ENCODE measurements around the gene RPUSD4. TPM values are rescaled to one million over a fixed set of nuclear protein-coding genes. Genes with fewer than 3 reads are reported as not detected.

RPUSD4 gene
- total RNA-seq, 1 experiment from 2014 or later: 25.1 TPM

DNA sequence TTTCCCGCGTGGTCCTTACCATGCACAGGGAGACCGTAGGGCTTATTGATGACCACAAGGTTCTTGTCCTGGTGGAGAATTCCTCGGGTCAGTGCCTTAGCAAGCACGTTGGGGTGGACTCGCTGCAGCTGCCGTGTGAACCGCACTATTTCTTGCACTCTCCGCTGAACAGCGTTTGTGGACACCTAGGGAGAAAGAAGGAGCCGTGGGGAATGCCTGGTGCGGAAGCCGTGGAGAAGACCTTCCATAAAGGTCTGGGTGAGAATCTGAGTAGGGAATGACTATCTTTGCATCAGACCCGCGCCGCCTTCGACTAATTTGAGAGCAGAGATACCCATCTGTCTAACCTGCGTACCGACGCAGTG lies 597 bp downstream of the RPUSD4 start:
- Histone ChIP-seq H3K9me3 (ENCODE audit: insufficient read depth, low read depth) (no peaks in the 10 kb centered on the region; the same call in 1 of the 2 replicates), H3K79me2 (ENCODE audit: low read depth) (peaks cover 30% of the 10 kb centered on the region), H3K9me2 (ENCODE audit: insufficient read depth) (no peaks in the 10 kb centered on the region), H3K36me3 (ENCODE audit: low read depth) (0 out of 2 replicates have a peak, but pooled peaks cover 14% of the 10 kb centered on the region), H3F3A (ENCODE audit: insufficient read depth, low read depth) (no peaks in the 10 kb centered on the region; the same call in 1 of the 2 replicates), H3K4me3 (peak overlapping the region; percentile 72), H3K4me2 (peak overlapping the region; percentile 94), H4K20me1 (ENCODE audit: insufficient read depth) (no peaks in the 10 kb centered on the region; the same call in 1 of the 2 replicates), H3K27me3 (ENCODE audit: insufficient read depth, low read depth) (no peaks in the 10 kb centered on the region), H2AFZ (peak overlapping the region; percentile 90), H3K4me1 (replicated peaks; ENCODE audit: insufficient read depth) (peaks cover 18% of the 10 kb centered on the region), H3K27ac (peak overlapping the region; percentile 43)
- TSS peak; percentile 38 for BruUV-seq (replicated peaks)
- TF ChIP-seq, protein P1, sequence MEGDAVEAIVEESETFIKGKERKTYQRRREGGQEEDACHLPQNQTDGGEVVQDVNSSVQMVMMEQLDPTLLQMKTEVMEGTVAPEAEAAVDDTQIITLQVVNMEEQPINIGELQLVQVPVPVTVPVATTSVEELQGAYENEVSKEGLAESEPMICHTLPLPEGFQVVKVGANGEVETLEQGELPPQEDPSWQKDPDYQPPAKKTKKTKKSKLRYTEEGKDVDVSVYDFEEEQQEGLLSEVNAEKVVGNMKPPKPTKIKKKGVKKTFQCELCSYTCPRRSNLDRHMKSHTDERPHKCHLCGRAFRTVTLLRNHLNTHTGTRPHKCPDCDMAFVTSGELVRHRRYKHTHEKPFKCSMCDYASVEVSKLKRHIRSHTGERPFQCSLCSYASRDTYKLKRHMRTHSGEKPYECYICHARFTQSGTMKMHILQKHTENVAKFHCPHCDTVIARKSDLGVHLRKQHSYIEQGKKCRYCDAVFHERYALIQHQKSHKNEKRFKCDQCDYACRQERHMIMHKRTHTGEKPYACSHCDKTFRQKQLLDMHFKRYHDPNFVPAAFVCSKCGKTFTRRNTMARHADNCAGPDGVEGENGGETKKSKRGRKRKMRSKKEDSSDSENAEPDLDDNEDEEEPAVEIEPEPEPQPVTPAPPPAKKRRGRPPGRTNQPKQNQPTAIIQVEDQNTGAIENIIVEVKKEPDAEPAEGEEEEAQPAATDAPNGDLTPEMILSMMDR (conservative IDR thresholded peaks at IDR 0.05): no peak
- TF ChIP-seq EZH2 (IDR thresholded peaks at IDR 0.05; ENCODE audit: low read depth): no peak
- intact Hi-C loops (cut with micrococcal nuclease; ENCODE audit: unreplicated experiment): loop anchor here (1.0 kb wide), 2 partner anchors 57 to 93 kb away; partner anchors contain the start of genes DCPS and SRPRA
- DNase-seq: no peak
- CTCF ChIA-PET: no interaction called here
- POLR2A ChIA-PET (ENCODE audit: unreplicated experiment): interaction anchor here (0.5 kb wide), 1 partner anchor 623 kb away, joined by 3 read pairs; no protein-coding TSS in a partner anchor

DNA sequence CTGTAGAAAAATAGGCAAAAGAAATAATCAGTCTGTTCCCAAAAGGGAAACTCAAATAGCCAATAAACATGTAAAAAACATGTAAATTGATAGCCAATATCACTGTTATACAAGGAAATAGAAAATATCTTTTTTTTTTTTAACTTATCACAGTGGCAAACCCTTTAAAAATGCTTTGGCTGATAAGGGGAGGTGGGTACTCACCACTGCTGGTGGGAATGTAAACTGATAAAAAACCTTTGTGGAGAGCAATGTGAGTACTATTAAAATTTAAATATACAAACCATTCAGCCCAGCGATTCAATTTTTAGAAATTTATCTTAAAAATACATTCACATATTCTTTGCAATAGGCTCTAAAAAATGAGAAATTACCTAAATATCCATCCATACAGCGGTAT lies 3.6 kb downstream of the RPUSD4 start:
- H3K4me1 ChIP-seq (replicated peaks; ENCODE audit: insufficient read depth): peaks cover 14% of the 10 kb centered on the region
- ChIA-PET CTCF (no interaction called here), POLR2A (ENCODE audit: unreplicated experiment) (no interaction called here)
- no peaks in the 10 kb centered on the region; the same call in 1 of the 2 replicates for H4K20me1 ChIP-seq (ENCODE audit: insufficient read depth)
- H3K9me2 ChIP-seq (ENCODE audit: insufficient read depth): no peaks in the 10 kb centered on the region
- TF ChIP-seq, protein P1 (conservative IDR thresholded peaks at IDR 0.05): no peak
- TF ChIP-seq EZH2 (IDR thresholded peaks at IDR 0.05; ENCODE audit: low read depth): no peak
- H3F3A ChIP-seq (ENCODE audit: insufficient read depth, low read depth): no peaks in the 10 kb centered on the region; the same call in 1 of the 2 replicates
- H3K9me3 ChIP-seq (ENCODE audit: insufficient read depth, low read depth): no peaks in the 10 kb centered on the region; the same call in 1 of the 2 replicates
- no TSS peak for BruUV-seq (replicated peaks)
- no peak overlapping the region for H3K27ac ChIP-seq
- intact Hi-C loops (cut with micrococcal nuclease; ENCODE audit: unreplicated experiment): no loop called here
- no peak for DNase-seq
- H3K27me3 ChIP-seq (ENCODE audit: insufficient read depth, low read depth): no peaks in the 10 kb centered on the region
- H3K36me3 ChIP-seq (ENCODE audit: low read depth): 0 out of 2 replicates have a peak, but pooled peaks cover 14% of the 10 kb centered on the region
- H3K4me3 ChIP-seq: no peak overlapping the region
- no peak overlapping the region for H3K4me2 ChIP-seq
- H2AFZ ChIP-seq: no peak overlapping the region
- H3K79me2 ChIP-seq (ENCODE audit: low read depth): peaks cover 19% of the 10 kb centered on the region

- Histone ChIP-seq H2AFZ (no peak overlapping the region), H3K9me3 (ENCODE audit: insufficient read depth, low read depth) (no peaks in the 10 kb centered on the region), H3K79me2 (ENCODE audit: low read depth) (peaks cover 6% of the 10 kb centered on the region; the same call in 1 of the 2 replicates), H3K9me2 (ENCODE audit: insufficient read depth) (no peaks in the 10 kb centered on the region), H3F3A (ENCODE audit: insufficient read depth, low read depth) (no peaks in the 10 kb centered on the region; the same call in 1 of the 2 replicates), H4K20me1 (ENCODE audit: insufficient read depth) (no peaks in the 10 kb centered on the region; the same call in 1 of the 2 replicates), H3K4me2 (no peak overlapping the region), H3K27ac (no peak overlapping the region), H3K27me3 (ENCODE audit: insufficient read depth, low read depth) (no peaks in the 10 kb centered on the region), H3K4me1 (replicated peaks; ENCODE audit: insufficient read depth) (0 out of 2 replicates have a peak, but pooled peaks cover 5% of the 10 kb centered on the region), H3K36me3 (ENCODE audit: low read depth) (0 out of 2 replicates have a peak, but pooled peaks cover 21% of the 10 kb centered on the region), H3K4me3 (no peak overlapping the region)
- BruUV-seq (replicated peaks): no TSS peak
- intact Hi-C loops (cut with micrococcal nuclease; ENCODE audit: unreplicated experiment): no loop called here
- TF ChIP-seq EZH2 (IDR thresholded peaks at IDR 0.05; ENCODE audit: low read depth): no peak
- TF ChIP-seq, protein P1 (conservative IDR thresholded peaks at IDR 0.05): no peak
- no peak for DNase-seq
- POLR2A ChIA-PET (ENCODE audit: unreplicated experiment): no interaction called here
- CTCF ChIA-PET: no interaction called here
Observed at GRCh38 chr11:126205359-126205758, 6.1 kb downstream of the RPUSD4 start.

All from PC-9 (cell line).